ENCODE data around the gene NPC1L1.

DNA sequence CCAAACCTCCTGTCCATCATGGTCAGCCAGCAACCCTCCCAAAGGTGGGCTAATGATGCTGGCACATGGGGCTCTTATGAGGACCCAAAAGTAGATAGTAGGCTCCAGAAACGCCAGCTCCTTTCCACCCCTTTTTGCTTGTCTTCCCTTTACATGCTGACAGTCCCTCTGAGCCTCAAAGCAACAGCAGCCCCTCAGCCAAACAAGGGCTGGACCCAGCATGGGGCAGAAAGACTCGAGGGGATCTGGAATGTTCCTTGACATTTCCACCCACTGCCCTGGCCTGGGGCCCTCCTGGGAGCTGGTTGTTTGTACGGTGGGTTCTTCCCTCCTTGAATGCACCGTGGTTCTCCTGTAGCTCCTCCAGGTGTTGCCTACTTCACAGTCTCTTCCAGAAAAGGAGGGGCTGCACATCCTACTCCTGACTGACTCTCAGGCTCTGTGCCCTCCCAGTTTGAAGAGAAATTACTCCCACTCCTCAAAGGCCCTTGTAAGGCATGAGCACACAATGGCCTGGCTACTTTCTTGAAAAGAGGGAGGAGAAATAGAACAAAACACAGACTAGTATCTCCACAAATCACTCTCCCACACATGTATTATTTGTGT, 29.2 kb downstream of the NPC1L1 start:
- no peak for TF ChIP-seq EZH2 (IDR thresholded peaks at IDR 0.05; ENCODE audit: low read depth)
- TF ChIP-seq, protein P1, sequence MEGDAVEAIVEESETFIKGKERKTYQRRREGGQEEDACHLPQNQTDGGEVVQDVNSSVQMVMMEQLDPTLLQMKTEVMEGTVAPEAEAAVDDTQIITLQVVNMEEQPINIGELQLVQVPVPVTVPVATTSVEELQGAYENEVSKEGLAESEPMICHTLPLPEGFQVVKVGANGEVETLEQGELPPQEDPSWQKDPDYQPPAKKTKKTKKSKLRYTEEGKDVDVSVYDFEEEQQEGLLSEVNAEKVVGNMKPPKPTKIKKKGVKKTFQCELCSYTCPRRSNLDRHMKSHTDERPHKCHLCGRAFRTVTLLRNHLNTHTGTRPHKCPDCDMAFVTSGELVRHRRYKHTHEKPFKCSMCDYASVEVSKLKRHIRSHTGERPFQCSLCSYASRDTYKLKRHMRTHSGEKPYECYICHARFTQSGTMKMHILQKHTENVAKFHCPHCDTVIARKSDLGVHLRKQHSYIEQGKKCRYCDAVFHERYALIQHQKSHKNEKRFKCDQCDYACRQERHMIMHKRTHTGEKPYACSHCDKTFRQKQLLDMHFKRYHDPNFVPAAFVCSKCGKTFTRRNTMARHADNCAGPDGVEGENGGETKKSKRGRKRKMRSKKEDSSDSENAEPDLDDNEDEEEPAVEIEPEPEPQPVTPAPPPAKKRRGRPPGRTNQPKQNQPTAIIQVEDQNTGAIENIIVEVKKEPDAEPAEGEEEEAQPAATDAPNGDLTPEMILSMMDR (conservative IDR thresholded peaks at IDR 0.05) = no peak
